ENCODE data around the gene MINDY4. TPM values are rescaled to one million over a fixed set of nuclear protein-coding genes. Genes with fewer than 3 reads are reported as not detected.

MINDY4 gene
- total and polyA plus RNA-seq, 10 of the 15 experiments (the other 5 are each of a cell fraction or from before 2014, with no cell fraction given) = 0.10 to 0.90 (median 0.40) TPM

DNA sequence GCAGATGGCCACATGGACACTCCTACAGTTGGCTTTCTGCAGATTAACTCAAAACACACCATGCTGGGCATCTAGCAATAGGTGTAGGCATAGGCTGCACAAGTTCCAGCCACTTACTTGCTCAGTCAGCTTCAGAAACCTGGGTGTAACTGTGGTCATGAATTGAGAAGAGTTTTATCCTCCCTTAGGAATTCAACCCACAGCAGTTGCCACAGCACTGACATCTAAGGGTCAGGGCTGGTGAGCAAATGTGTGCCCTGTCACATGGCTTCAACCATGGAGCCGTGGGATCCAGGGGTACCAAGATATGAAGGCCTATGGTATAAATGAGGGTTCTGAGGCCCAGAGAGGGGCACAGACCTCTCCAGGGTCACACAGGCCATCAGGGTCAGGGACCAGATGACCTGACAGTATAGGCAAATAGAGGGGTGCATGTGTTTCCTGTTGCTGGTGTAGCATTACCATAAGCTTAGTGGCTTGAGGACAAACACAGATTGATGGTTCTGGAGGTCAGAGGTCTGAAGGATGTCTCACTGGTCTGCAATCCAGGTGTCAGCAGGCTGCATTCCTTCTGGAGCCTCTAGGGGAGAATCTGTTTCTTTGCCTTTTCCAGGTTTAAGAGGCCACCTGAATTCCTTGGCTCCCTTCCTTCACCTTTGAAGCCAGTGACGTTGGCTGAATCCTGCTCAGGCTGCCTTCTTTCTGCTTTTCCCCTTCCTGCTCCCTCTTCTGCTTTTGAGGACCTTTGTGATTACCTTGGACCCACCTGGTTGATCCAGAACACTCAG, 24.1 kb downstream of the MINDY4 start:
- Histone ChIP-seq H3K27me3 (replicated peaks in 1 of 2; ENCODE audit: control insufficient read depth in 2 of 2, insufficient read depth in 2 of 2, low read length in 1 of 2) (no peaks in the 10 kb centered on the region), H4K20me1 (ENCODE audit: control insufficient read depth, insufficient read depth) (no peaks in the 10 kb centered on the region), H3K4me2 (ENCODE audit: control insufficient read depth, insufficient read depth) (no peak overlapping the region), H3K36me3 (ENCODE audit: control insufficient read depth in 2 of 2, insufficient read depth in 2 of 2, low read length in 1 of 2) (no peaks in the 10 kb centered on the region), H3K4me1 (ENCODE audit: control insufficient read depth, insufficient read depth, low read length) (peaks cover 16% of the 10 kb centered on the region), H3K27ac (ENCODE audit: control insufficient read depth, insufficient read depth) (no peak overlapping the region), H3K9me3 (replicated peaks; ENCODE audit: control insufficient read depth, insufficient read depth, low read length) (no peaks in the 10 kb centered on the region), H3K79me2 (ENCODE audit: control insufficient read depth, insufficient read depth, low read length) (no peaks in the 10 kb centered on the region), H3K4me3 (no peak overlapping the region), H2AFZ (ENCODE audit: control insufficient read depth, low read depth, low read length) (no peak overlapping the region), H3K9ac (ENCODE audit: control insufficient read depth, insufficient read depth, low read length) (no peak overlapping the region)
- SMC1A ChIA-PET (ENCODE audit: uncharacterized antibody, unreplicated experiment) = interaction anchor here (0.6 kb wide), 1 partner anchor 11 kb away, joined by 3 read pairs; no protein-coding TSS in a partner anchor
- CTCF ChIA-PET = interaction anchor here (0.8 to 2.1 kb wide), 5 partner anchors 55 to 327 kb away, joined by 3 to 5 read pairs (median 4); no protein-coding TSS in a partner anchor
- intact Hi-C loops (cut with micrococcal nuclease; ENCODE audit: unreplicated experiment) (no loop called here), in situ Hi-C loops (cut with MboI) (no loop called here)
- RAD21 ChIA-PET (ENCODE audit: unreplicated experiment) = no interaction called here
- TF ChIP-seq ASH2L (IDR thresholded peaks at IDR 0.05; ENCODE audit: borderline replicate concordance, low read depth) (no peak), SIX5 (IDR thresholded peaks at IDR 0.05; ENCODE audit: low read depth, low read length, severe bottlenecking) (no peak), TCF7 (IDR thresholded peaks at IDR 0.05; ENCODE audit: borderline replicate concordance) (no peak), POLR2AphosphoS2 (IDR thresholded peaks at IDR 0.05; ENCODE audit: low read depth, low read length) (no peak), BCL11A (IDR thresholded peaks at IDR 0.05; ENCODE audit: low read depth, low read length) (no peak), STAT3 (IDR thresholded peaks at IDR 0.05; ENCODE audit: low read depth, low read length) (no peak)
- DNase-seq (ENCODE audit: low read depth, low spot score) (no peak), ATAC-seq (no peak), FAIRE-seq (no peak)
- WGBS (ENCODE audit: insufficient coverage, insufficient replicate concordance, low lambda C conversion rate, missing lambda C conversion rate) = 48% methylated on average over 2 of the region's 2 CpGs
- POLR2A ChIA-PET = no interaction called here
- BruUV-seq (replicated peaks) = no TSS peak
